HepG2 (cell line): ENCODE results near the gene CNOT10. TPM values are rescaled to one million over a fixed set of nuclear protein-coding genes. Genes with fewer than 3 reads are reported as not detected.

Source experiments
- ATAC-seq: fragments of 200-7000 bp; cut with Tn5 transposase; 3 replicates; pipeline ENCODE4 v1.9.1; 2020; ENCODE audit warnings: mild to moderate bottlenecking, moderate library complexity
- BruUV-seq: library from RNA; stranded (reverse); fragments of 400-500 nt; replicated peaks from 2 replicates; lab custom pipeline; 2021; lab: Mats Ljungman, UMichigan
- CTCF ChIA-PET: fragments of 300-600 bp; formaldehyde crosslinking; extraction: SDS; loops from one replicate; lab custom pipeline; 2021; ENCODE audit warnings: low total read pairs, inconsistent platforms, low intra/inter-chr PET ratio; lab: Yijun Ruan, JAX
- POLR2A ChIA-PET: fragments of 350-600 bp; sonication (Branson Sonifier 250); formaldehyde crosslinking; loops from one replicate; lab custom pipeline; 2020; ENCODE audit warnings: antibody characterized with exemption, inconsistent platforms; lab: Yijun Ruan, JAX
- DNase-seq: peaks from one replicate; pipeline ENCODE4 v3.0.0-alpha.2; 2015; ENCODE audit warnings: low spot score
- FAIRE-seq: peaks from 3 replicates; lab custom pipeline; 2011; peaks lifted over from hg19 to GRCh38; lab: Jason Lieb, UNC
- H2AFZ ChIP-seq: one replicate; pipeline ENCODE4 v1.6.1; 2011; ENCODE audit warnings: low read length, inconsistent platforms
- H3K27ac ChIP-seq: fragments of 300-600 bp; 3 replicates; pipeline ENCODE4 v1.8.0; 2011; ENCODE audit warnings: mixed run types, mild to moderate bottlenecking, mixed read lengths, low read length, inconsistent platforms; ENCODE audit not compliant: insufficient read depth; ENCODE audit errors: extremely low read length
- H3K27me3 ChIP-seq, 2 experiments: fragments of 200-600 bp in 1 of 2; 2 replicates in 1 of 2; 3 replicates in 1 of 2; pipeline versions ENCODE4 v1.6.0 to v1.8.0; 2011; ENCODE audit warnings: low read length in 2 of 2, mild to moderate bottlenecking in 2 of 2, moderate library complexity in 2 of 2, inconsistent platforms in 1 of 2; ENCODE audit not compliant: insufficient read depth in 2 of 2, control insufficient read depth in 1 of 2
- H3K36me3 ChIP-seq, 2 experiments: fragments of 200-600 bp in 1 of 2; replicated peaks in 1 of 2; 2 replicates in 1 of 2; 3 replicates in 1 of 2; pipeline versions ENCODE4 v1.5.1 to v1.8.0; 2011; ENCODE audit warnings: low read length in 2 of 2, inconsistent platforms in 1 of 2; ENCODE audit not compliant: insufficient read depth in 2 of 2, control insufficient read depth in 1 of 2
- H3K4me1 ChIP-seq: 2 replicates; pipeline ENCODE4 v1.5.1; 2012; ENCODE audit warnings: low read length, inconsistent platforms; ENCODE audit not compliant: insufficient read depth
- H3K4me2 ChIP-seq: 2 replicates; pipeline ENCODE4 v1.6.0; 2011; ENCODE audit warnings: low read depth, low read length, inconsistent platforms
- H3K4me3 ChIP-seq, 3 experiments: fragments of 200-600 bp in 1 of 3; sonication (generic), shearing (Covaris generic) in 1 of 3; replicated peaks in 1 of 3; 2 replicates each; pipeline ENCODE4 v1.5.1; 2011 to 2016; ENCODE audit warnings: low read length in 3 of 3, inconsistent platforms in 2 of 3, low read depth in 2 of 3, mild to moderate bottlenecking in 2 of 3, control low read depth in 1 of 3, mixed read lengths in 1 of 3; ENCODE audit not compliant: insufficient read depth in 1 of 3
- H3K79me2 ChIP-seq: one replicate; pipeline ENCODE4 v1.6.1; 2011; ENCODE audit warnings: low read length, inconsistent platforms; ENCODE audit not compliant: insufficient read depth
- H3K9ac ChIP-seq: 2 replicates; pipeline ENCODE4 v1.6.0; 2011; ENCODE audit warnings: mild to moderate bottlenecking, low read depth, low read length, inconsistent platforms; ENCODE audit not compliant: insufficient read depth
- H3K9me3 ChIP-seq: 2 replicates; pipeline ENCODE4 v1.5.1; 2012; ENCODE audit warnings: mild to moderate bottlenecking, low read length
- H4K20me1 ChIP-seq: 2 replicates; pipeline ENCODE4 v1.6.0; 2011; ENCODE audit warnings: inconsistent platforms, mild to moderate bottlenecking, low read length, moderate library complexity; ENCODE audit not compliant: insufficient read depth
- CENPX ChIP-seq: sonication (generic); formaldehyde crosslinking; IDR thresholded peaks from 2 replicates; pipeline ENCODE4 v1.9.0; 2021; ENCODE audit warnings: mild to moderate bottlenecking, missing genetic modification reagents, moderate library complexity
- NCOA5 ChIP-seq: sonication (generic); formaldehyde crosslinking; IDR thresholded peaks from 2 replicates; pipeline ENCODE4 v1.4.0; 2020; ENCODE audit warnings: missing genetic modification reagents
- POLR2AphosphoS5 ChIP-seq: IDR thresholded peaks from 2 replicates; pipeline ENCODE4 v1.6.1; 2012; ENCODE audit warnings: low read depth, low read length
- RNF2 ChIP-seq: fragments of 450-650 bp; conservative IDR thresholded peaks from 2 replicates; pipeline ENCODE4 v1.6.1; 2016; ENCODE audit warnings: low read depth
- SATB2 ChIP-seq: sonication (generic); formaldehyde crosslinking; IDR thresholded peaks from 2 replicates; pipeline ENCODE4 v1.5.0; 2020; ENCODE audit warnings: missing genetic modification reagents
- ZNF207 ChIP-seq: fragments of 450-650 bp; IDR thresholded peaks from 2 replicates; pipeline ENCODE4 v1.6.1; 2016; ENCODE audit warnings: antibody characterized with exemption, borderline replicate concordance
- ZNF225 ChIP-seq: sonication (generic); formaldehyde crosslinking; IDR thresholded peaks from 2 replicates; pipeline ENCODE4 v1.4.0; 2020; ENCODE audit warnings: mild to moderate bottlenecking, missing genetic modification reagents
- ZNF589 ChIP-seq: sonication (generic); formaldehyde crosslinking; conservative IDR thresholded peaks from 2 replicates; pipeline ENCODE4 v1.8.0; 2022; ENCODE audit warnings: mild to moderate bottlenecking, moderate library complexity, missing genetic modification reagents
- ZNF713 ChIP-seq: sonication (generic); formaldehyde crosslinking; IDR thresholded peaks from 2 replicates; pipeline ENCODE4 v1.4.0; 2020; ENCODE audit warnings: mild to moderate bottlenecking, missing genetic modification reagents
- ZNF720 ChIP-seq: sonication (generic); formaldehyde crosslinking; IDR thresholded peaks from 2 replicates; pipeline ENCODE4 v1.4.0; 2020; ENCODE audit warnings: missing genetic modification reagents
- WGBS: methylation state at CpG from one replicate; pipeline ENCODE4 v1.1.6; 2017; ENCODE audit warnings: low lambda C conversion rate; 5-methylcytosine and 5-hydroxymethylcytosine counted together
- in situ Hi-C: cut with HindIII; loops from 2 replicates; pipeline ENCODE4 v1.10.0; 2017; ENCODE audit warnings: low pct_unique_long_range_greater_than_20kb; ENCODE audit not compliant: extremely low pct_ligation_motif_present
- intact Hi-C: fragments of 100-400 bp; cut with micrococcal nuclease; formaldehyde crosslinking; loops from one replicate; pipeline ENCODE4 v1.10.0; 2022; ENCODE audit not compliant: unreplicated experiment
- polyA plus RNA-seq, 8 experiments: library from polyadenylated mRNA; depleted of rRNA in 3 of 8; stranded (reverse) in 7 of 8; unstranded in 1 of 8; fragments of >200 nt; fragmentation: Illumina TruSeq in 4 of 8; extraction: Trizol in 4 of 8; gene quantifications; 2 replicates each; pipeline versions ENCODE4 v1.2.1 to v1.2.3, GENCODE V29; 2011 to 2016; ENCODE audit warnings: low read depth in 4 of 8, missing spikeins in 1 of 8, mixed read lengths in 1 of 8; ENCODE audit not compliant: insufficient read depth in 1 of 8
- total RNA-seq, 5 experiments: library from RNA; depleted of rRNA; stranded (reverse); fragments of >200 nt; fragmentation: Illumina TruSeq; extraction: Trizol; gene quantifications; 2 replicates each; pipeline ENCODE4 v1.2.3, GENCODE V29; 2016; ENCODE audit warnings: low read depth in 1 of 5
- TF ChIP-seq, protein P1 (sequence below), 2 experiments: fragments of 450-650 bp in 1 of 2; sonication (generic) in 1 of 2; formaldehyde crosslinking; IDR thresholded peaks; 2 replicates each; pipeline versions ENCODE4 v1.5.0 to v1.8.0; 2020 to 2022; ENCODE audit warnings: mild to moderate bottlenecking in 1 of 2, missing genetic modification reagents in 1 of 2
- TF ChIP-seq, protein P2 (sequence below): sonication (generic); formaldehyde crosslinking; IDR thresholded peaks from 2 replicates; pipeline ENCODE4 v1.5.1; 2020; ENCODE audit warnings: missing genetic modification reagents, mild to moderate bottlenecking, borderline replicate concordance

The CNOT10 gene
- total and polyA plus RNA-seq, 2 of the 13 experiments (the other 11 are each of a cell fraction or from before 2014, with no cell fraction given), result 21.2 to 34.1 TPM

DNA sequence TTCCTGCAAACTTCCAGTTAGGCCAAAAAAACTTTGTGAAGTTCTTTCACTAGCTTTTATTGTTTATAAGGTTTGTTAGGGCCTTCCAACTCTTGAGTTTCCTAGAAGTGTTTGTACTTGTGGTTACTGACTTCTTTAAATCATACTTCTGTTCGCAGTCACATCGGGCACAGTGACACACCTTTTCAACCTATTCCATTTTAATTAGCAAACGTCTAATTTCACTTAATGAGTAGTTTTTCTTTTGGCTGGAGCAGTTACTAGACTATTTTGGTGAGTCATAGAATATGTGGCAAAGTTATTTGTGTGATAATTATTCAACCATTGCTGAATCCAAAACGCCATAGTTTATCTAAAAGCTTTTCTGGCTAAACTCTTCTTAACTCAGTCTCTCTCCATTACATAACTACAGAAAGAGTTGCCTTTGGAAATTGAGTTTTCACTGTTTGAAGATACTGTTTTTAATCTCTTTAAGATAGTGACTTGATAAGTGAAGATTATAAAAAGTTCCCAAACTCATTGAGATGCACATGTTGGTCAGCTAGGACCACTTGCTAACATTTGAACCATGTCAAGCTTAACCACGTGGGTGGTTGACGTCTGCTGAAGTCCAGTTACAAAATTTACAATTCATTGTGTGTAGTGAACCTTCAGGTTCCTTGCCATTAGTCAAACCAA lies 21.5 kb downstream of the CNOT10 start:
- ChIA-PET CTCF (no interaction called here), POLR2A (no interaction called here)
- H3K4me3 ChIP-seq, result no peak overlapping the region
- TF ChIP-seq ZNF720, result no peak
- no peak for TF ChIP-seq ZNF589
- no peak for TF ChIP-seq CENPX (CRISPR knock-in tag)
- TF ChIP-seq ZNF225 (CRISPR knock-in tag), result no peak
- TF ChIP-seq, protein P1, sequence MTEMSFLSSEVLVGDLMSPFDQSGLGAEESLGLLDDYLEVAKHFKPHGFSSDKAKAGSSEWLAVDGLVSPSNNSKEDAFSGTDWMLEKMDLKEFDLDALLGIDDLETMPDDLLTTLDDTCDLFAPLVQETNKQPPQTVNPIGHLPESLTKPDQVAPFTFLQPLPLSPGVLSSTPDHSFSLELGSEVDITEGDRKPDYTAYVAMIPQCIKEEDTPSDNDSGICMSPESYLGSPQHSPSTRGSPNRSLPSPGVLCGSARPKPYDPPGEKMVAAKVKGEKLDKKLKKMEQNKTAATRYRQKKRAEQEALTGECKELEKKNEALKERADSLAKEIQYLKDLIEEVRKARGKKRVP (CRISPR knock-in tag; IDR thresholded peaks at IDR 0.05), result no peak
- TF ChIP-seq ZNF713 (CRISPR knock-in tag), result no peak
- TF ChIP-seq POLR2AphosphoS5, result no peak
- TF ChIP-seq NCOA5 (CRISPR knock-in tag), result no peak
- TF ChIP-seq, protein P2, sequence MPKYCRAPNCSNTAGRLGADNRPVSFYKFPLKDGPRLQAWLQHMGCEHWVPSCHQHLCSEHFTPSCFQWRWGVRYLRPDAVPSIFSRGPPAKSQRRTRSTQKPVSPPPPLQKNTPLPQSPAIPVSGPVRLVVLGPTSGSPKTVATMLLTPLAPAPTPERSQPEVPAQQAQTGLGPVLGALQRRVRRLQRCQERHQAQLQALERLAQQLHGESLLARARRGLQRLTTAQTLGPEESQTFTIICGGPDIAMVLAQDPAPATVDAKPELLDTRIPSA, result no peak
- no peak for TF ChIP-seq ZNF207
- no peak for TF ChIP-seq SATB2 (CRISPR knock-in tag)
- TF ChIP-seq RNF2, result no peak
- no peaks in the 10 kb centered on the region for H4K20me1 ChIP-seq
- WGBS, result 92% methylated on average over 6 of the region's 6 CpGs
- H3K4me1 ChIP-seq, result peaks cover 13% of the 10 kb centered on the region
- H3K9ac ChIP-seq, result no peak overlapping the region
- H3K9me3 ChIP-seq, result no peaks in the 10 kb centered on the region
- intact Hi-C loops, result no loop called here
- H3K36me3 ChIP-seq, result peaks cover 11 to 32% of the 10 kb centered on the region in 2 experiments; a peak in 4 of 5 replicates
- H3K27ac ChIP-seq, result no peak overlapping the region
- no peak for FAIRE-seq
- H3K4me2 ChIP-seq, result no peak overlapping the region
- H3K27me3 ChIP-seq, result no peaks in the 10 kb centered on the region
- H2AFZ ChIP-seq, result no peak overlapping the region
- DNase-seq, result no peak
- BruUV-seq, result no TSS peak
- H3K79me2 ChIP-seq, result peaks cover 11% of the 10 kb centered on the region
- ATAC-seq, result no peak
- in situ Hi-C loops, result no loop called here
